D721Med (cell line): Measurements from ENCODE around the gene NDUFA12.
"Not testable (repeated sequence)": the region's sequence is repeated elsewhere in the genome, so short reads cannot be mapped to it uniquely, and the experiment has no call there.

Experiments
- DNase-seq: peaks from one replicate; pipeline ENCODE4 v3.0.0; 2011; ENCODE audit warnings: low spot score; ENCODE audit not compliant: insufficient read length
- FAIRE-seq: peaks from 2 replicates; lab custom pipeline; 2011; peaks lifted over from hg19 to GRCh38; lab: Jason Lieb, UNC
- TF ChIP-seq, protein P1 (sequence below): IDR thresholded peaks from 2 replicates; pipeline ENCODE4 v1.5.1; 2012; ENCODE audit warnings: mild to moderate bottlenecking, control low read depth; ENCODE audit not compliant: insufficient read depth; ENCODE audit errors: missing control alignments

Gene NDUFA12

DNA sequence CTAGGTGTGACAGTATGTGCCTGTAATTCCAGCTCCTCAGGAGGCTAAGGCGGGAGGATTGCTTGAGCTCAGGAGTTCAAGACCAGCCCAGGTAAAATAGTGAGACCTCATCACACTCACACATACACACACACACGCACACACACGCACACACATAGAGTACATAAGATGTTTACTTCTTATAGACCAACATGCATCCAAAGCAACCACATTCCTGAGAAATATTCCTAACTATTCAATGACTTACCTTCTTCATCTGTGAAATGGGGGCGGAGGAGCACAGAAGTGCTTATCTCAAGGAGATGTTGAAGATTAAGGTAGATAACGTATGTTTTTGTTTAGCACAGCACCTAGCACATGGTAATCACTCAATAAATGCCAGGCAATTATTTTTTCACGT is 6.4 kb downstream of the NDUFA12 start:
- TF ChIP-seq, protein P1, sequence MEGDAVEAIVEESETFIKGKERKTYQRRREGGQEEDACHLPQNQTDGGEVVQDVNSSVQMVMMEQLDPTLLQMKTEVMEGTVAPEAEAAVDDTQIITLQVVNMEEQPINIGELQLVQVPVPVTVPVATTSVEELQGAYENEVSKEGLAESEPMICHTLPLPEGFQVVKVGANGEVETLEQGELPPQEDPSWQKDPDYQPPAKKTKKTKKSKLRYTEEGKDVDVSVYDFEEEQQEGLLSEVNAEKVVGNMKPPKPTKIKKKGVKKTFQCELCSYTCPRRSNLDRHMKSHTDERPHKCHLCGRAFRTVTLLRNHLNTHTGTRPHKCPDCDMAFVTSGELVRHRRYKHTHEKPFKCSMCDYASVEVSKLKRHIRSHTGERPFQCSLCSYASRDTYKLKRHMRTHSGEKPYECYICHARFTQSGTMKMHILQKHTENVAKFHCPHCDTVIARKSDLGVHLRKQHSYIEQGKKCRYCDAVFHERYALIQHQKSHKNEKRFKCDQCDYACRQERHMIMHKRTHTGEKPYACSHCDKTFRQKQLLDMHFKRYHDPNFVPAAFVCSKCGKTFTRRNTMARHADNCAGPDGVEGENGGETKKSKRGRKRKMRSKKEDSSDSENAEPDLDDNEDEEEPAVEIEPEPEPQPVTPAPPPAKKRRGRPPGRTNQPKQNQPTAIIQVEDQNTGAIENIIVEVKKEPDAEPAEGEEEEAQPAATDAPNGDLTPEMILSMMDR, result no peak
- FAIRE-seq (no peak), DNase-seq (no peak)

DNA sequence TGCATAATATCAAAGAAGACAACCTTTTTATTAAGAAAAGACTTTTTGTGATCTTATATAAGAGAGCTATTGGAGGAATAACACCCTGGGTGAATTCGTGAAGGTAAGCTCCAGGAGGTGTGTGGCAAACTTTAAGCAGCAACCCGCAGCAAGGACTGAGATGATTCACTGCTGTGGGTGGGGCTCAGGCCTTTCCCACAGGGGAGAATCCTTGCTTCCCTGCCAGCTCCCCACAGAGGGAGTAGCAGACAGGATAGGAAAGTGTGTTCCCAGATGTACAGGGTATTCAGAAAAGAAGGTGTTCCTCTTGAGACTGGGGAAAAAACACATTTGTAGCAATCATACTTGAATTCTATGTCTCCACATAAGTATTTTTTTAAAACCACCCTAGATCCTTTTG is 9.2 kb downstream of the NDUFA12 start:
- DNase-seq (no peak), FAIRE-seq (no peak)
- TF ChIP-seq, protein P1, result no peak

DNA sequence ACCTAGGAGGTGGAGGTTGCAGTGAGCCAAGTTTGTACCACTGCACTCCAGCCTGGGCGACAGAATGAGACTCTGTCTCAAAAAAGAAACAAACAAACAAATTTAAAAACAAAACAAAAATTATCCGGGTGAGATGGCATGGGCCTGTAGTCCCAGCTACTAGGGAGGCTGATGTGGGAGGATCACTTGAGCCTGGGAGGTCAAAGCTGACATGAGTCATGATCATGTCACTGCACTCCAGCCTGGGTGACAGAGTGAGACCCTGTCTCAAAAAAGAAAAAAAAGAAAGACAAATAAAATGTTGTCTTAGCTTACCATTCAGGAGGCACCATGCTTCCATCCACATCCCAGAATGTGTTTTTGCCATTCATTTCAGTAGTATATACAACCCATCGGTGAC is 9.6 kb downstream of the NDUFA12 start:
- DNase-seq, FAIRE-seq: not testable (repeated sequence)

DNA sequence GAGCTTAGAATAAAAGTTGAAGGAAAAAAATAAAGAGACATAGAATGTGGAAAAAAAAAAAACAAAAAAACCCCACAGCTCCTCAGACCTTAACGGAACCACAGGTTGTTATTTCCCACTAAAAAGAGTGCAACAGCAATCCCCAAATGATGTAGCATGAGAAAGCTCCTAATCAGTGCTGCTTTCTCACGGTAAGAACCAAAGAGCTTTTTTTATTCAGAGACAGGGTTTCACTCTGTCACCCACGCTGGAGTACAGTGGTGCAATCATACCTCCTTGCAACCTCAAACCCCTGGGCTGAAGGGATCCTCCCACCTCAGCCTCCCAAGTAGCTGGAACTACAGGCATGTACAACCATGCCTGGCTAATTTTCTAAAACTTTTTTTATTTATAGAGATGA is 13.3 kb downstream of the NDUFA12 start:
- TF ChIP-seq, protein P1, result no peak
- DNase-seq (no peak), FAIRE-seq (no peak)

DNA sequence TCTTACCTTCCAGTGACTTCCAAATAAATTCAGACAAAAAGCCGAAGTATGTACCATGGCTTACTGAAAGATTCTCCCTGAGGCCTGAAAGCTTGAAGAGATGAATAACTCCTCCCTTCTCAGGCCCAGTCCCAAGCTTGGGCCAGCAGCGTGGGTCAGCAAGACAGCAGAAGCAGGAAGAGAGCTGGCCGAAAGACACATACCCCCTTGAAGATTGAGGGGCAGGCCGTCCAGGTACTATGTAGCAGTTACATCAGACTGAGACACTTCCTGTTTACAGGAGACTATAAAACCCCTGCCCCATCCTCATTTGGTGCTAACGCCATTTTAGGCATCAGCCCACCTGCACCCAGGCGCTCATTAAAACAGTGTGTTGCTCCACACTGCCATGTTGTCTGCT is 15.0 kb downstream of the NDUFA12 start:
- no peak for DNase-seq
- no peak for FAIRE-seq

DNA sequence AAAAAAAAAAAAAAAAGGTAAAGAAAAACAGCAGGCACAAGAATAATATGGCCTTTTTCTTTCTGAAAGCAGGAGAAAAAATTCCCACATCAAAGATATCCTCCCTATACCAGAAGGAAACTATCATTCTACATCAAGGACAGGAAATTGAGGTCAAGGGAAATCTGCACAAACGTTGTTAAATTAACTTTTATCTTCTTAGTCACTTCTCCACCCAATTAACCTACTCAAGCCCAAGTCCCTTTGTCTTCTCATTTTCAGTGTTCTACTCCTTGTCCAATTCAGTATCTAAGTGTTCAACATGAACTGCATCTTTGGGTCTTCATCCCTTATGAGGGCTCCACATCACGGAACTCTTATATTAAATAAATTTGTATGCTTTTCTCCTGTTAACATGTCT is 15.7 kb downstream of the NDUFA12 start:
- FAIRE-seq, result no peak
- TF ChIP-seq, protein P1, result no peak

More for the DNA sequence above, 15.0 kb downstream of the NDUFA12 start:
- TF ChIP-seq, protein P1, result no peak

DNA sequence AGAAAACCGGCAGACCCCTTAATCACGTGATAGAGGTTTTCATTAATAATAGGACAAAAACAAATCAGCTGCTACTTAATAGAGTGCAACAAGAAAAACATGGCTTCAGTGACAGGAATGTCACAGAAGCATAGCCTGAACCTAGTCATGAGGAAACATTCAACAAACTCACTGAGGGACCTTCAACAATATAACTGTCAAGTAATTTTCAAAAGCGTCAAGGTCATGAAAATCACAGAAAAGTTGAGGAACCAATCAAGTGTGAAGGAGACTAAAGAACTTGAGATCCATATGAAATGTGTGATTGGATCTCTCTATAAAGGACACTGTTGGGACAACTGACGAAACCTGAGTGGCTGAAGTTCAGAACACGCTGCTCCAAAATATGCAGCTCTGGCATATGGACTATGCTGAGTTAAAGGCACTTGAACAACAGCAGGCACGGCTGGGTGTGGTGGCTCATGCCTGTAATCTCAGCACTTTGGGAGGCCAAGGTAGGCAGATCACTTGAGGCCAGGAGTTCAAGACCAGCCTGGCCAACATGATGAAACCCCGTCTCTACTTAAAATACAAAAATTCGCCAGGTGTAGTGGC is 16.3 kb downstream of the NDUFA12 start:
- FAIRE-seq (no peak), DNase-seq (no peak)
- TF ChIP-seq, protein P1, result no peak

More for the DNA sequence above, 15.7 kb downstream of the NDUFA12 start:
- no peak for DNase-seq

DNA sequence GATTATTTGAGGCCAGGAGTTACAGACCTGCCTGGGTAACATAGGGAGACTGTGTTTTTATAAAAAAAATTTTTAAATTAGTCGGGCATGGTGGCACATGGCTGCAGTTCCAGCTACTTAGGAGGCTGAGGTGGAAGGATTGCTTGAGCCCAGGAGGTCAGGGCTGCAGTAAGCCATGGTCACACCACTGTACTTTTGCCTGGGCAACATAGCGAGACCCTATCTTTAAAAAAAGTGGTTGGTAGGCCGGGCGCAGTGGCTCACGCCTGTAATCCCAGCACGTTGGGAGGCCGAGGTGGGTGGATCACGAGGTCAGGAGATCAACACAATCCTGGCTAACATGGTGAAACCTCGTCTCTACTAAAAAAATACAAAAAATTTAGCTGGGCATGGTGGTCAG is 18.4 kb downstream of the NDUFA12 start:
- not testable (repeated sequence) for FAIRE-seq, DNase-seq
